RWPE2 (cell line): Measurements from ENCODE around the gene SYT9.

Experiments used
- ATAC-seq: fragments of 200-7000 bp; cut with Tn5 transposase; 3 replicates; pipeline ENCODE4 v1.9.1; 2021; ENCODE audit warnings: low read depth
- DNase-seq: peaks from one replicate; pipeline ENCODE4 v3.0.0-alpha.2; 2020; ENCODE audit warnings: low spot score
- H3K27ac ChIP-seq: fragments of 450-650 bp; 2 replicates; pipeline ENCODE4 v1.5.1; 2017; ENCODE audit warnings: mild to moderate bottlenecking; ENCODE audit not compliant: poor library complexity, severe bottlenecking
- H3K27me3 ChIP-seq: fragments of 250-450 bp; sonication (Bioruptor Pico); 2 replicates; pipeline ENCODE4 v1.5.1; 2021; ENCODE audit warnings: mild to moderate bottlenecking, moderate library complexity; ENCODE audit not compliant: insufficient read depth, poor library complexity, severe bottlenecking
- H3K36me3 ChIP-seq: fragments of 250-450 bp; sonication (Bioruptor Pico); 2 replicates; pipeline ENCODE4 v1.5.1; 2020; ENCODE audit warnings: low read depth, mild to moderate bottlenecking, moderate library complexity
- H3K4me1 ChIP-seq: fragments of 250-450 bp; sonication (Bioruptor Pico); 2 replicates; pipeline ENCODE4 v1.5.1; 2021; ENCODE audit warnings: mild to moderate bottlenecking, moderate library complexity; ENCODE audit not compliant: insufficient read depth, poor library complexity, severe bottlenecking
- H3K4me3 ChIP-seq: fragments of 250-450 bp; sonication (Bioruptor Pico); 2 replicates; pipeline ENCODE4 v1.5.1; 2021; ENCODE audit warnings: mild to moderate bottlenecking, moderate library complexity; ENCODE audit not compliant: severe bottlenecking
- H3K9me3 ChIP-seq: fragments of 250-450 bp; sonication (Bioruptor Pico); 2 replicates; pipeline ENCODE4 v1.5.1; 2021; ENCODE audit warnings: mild to moderate bottlenecking, moderate library complexity; ENCODE audit not compliant: severe bottlenecking
- TF ChIP-seq, protein P1 (sequence below): fragments of 450-650 bp; IDR thresholded peaks from one replicate; pipeline ENCODE4 v1.5.1; 2017; ENCODE audit warnings: mild to moderate bottlenecking, moderate library complexity; ENCODE audit not compliant: poor library complexity, severe bottlenecking

Gene SYT9

DNA sequence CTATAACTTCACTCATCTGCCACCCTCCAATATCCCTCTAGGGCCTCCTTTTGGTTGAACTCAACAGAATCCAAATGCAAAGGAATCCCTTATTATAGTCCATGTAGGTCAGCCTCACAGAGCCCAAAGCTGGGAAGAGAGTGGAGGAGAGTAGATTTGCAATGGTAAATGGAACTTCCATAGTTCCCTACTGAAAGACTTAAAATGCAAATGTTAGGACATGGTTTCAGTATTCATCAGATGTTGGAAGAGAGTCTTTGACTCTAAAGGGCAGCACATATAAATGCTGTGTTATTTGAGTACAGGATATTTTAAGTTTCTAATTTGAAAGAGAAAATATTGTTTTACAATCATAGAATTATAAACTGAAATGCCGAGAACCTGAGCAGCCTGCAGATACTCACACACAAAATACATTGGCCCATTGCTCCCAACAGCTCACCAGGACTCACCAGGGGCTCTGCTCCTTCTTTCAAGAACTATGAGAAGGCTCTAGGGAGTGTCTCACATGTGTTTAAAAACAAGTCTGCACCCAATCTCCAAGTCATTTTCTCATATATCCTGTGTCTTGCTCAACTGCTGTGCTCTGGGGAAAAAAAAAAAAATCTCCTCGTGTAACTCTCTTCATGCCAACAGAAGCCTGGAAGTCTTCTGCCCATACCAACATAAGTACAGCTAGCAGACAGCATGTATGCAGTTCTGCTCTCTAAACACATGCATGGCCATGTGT is 39.6 kb downstream of the SYT9 start:
- no peak overlapping the region for H3K4me3 ChIP-seq
- ATAC-seq (no peak), DNase-seq (no peak)
- no peak overlapping the region for H3K27ac ChIP-seq
- no peaks in the 10 kb centered on the region for H3K4me1 ChIP-seq
- H3K36me3 ChIP-seq: no peaks in the 10 kb centered on the region
- TF ChIP-seq, protein P1, sequence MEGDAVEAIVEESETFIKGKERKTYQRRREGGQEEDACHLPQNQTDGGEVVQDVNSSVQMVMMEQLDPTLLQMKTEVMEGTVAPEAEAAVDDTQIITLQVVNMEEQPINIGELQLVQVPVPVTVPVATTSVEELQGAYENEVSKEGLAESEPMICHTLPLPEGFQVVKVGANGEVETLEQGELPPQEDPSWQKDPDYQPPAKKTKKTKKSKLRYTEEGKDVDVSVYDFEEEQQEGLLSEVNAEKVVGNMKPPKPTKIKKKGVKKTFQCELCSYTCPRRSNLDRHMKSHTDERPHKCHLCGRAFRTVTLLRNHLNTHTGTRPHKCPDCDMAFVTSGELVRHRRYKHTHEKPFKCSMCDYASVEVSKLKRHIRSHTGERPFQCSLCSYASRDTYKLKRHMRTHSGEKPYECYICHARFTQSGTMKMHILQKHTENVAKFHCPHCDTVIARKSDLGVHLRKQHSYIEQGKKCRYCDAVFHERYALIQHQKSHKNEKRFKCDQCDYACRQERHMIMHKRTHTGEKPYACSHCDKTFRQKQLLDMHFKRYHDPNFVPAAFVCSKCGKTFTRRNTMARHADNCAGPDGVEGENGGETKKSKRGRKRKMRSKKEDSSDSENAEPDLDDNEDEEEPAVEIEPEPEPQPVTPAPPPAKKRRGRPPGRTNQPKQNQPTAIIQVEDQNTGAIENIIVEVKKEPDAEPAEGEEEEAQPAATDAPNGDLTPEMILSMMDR: no peak
- no peaks in the 10 kb centered on the region for H3K27me3 ChIP-seq
- H3K9me3 ChIP-seq: no peaks in the 10 kb centered on the region

DNA sequence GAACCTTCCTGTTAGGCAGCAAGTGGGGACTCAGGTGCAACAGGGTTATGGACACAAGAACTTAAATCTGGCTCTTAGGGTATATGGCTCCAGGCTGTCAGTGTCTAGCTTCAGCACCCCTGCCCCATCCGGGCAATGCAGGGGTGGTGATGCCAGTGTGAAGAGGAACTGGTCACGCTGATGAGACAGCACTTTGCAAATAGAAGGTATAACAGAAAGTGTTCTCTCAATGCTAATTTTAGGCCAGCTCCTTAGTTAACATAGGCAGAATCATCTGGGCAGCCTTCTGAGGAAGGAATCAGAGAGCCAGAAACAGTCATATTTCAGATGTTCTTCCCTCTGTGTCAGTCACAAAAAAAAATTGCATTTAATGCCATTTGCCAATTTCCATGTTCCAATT is 41.2 kb downstream of the SYT9 start:
- no peak overlapping the region for H3K4me3 ChIP-seq
- H3K9me3 ChIP-seq: no peaks in the 10 kb centered on the region
- no peak overlapping the region for H3K27ac ChIP-seq
- DNase-seq (no peak), ATAC-seq (no peak)
- H3K36me3 ChIP-seq: no peaks in the 10 kb centered on the region
- H3K4me1 ChIP-seq: no peaks in the 10 kb centered on the region
- TF ChIP-seq, protein P1: no peak
- H3K27me3 ChIP-seq: no peaks in the 10 kb centered on the region

DNA sequence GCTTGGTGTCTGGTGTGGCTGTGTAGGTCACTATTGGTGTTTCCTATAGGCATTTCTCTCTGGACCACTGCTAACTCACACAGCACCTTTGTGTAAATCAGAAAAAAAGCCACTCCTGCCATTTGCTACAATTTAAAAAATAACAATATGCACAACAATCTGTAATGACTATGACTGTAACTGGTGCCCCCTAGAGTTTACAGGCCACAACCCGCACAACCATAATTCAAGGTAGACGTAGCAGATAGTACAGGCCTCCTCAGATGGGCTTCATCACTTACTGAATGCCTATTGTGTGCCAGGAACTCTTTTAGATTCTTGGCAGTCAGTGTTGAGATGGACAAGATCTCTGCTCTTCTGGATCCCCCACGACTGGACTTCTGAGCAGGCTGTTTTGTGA is 47.7 kb downstream of the SYT9 start:
- Histone ChIP-seq H3K27ac (no peak overlapping the region), H3K27me3 (no peaks in the 10 kb centered on the region), H3K9me3 (no peaks in the 10 kb centered on the region), H3K36me3 (no peaks in the 10 kb centered on the region), H3K4me3 (no peak overlapping the region), H3K4me1 (no peaks in the 10 kb centered on the region)
- TF ChIP-seq, protein P1: no peak
- no peak for ATAC-seq
- DNase-seq: no peak

DNA sequence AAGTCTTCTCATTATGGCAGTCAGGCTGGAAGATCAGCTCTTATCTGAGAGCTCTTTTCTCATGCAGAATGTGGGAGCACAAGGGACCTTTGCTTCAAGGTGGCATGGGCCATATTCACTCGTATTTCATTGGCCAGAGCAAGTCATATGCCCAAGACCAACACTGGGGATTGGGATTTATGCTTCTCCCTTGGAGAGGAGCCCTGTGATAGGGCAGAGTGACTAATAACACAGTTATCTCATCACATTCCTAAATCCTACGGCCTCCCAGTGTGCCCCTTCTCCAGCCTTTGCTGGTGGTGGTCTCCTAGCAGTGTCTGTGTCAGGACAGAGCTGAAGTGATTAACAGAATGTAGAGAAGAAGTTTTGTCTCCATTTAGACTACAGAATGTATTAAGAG is 48.6 kb downstream of the SYT9 start:
- Histone ChIP-seq H3K27me3 (no peaks in the 10 kb centered on the region), H3K27ac (no peak overlapping the region), H3K36me3 (no peaks in the 10 kb centered on the region), H3K4me3 (no peak overlapping the region), H3K9me3 (no peaks in the 10 kb centered on the region), H3K4me1 (no peaks in the 10 kb centered on the region)
- TF ChIP-seq, protein P1: no peak
- no peak for DNase-seq
- 0 out of 3 replicates have a peak, but pooled peaks have one; percentile 40 for ATAC-seq

DNA sequence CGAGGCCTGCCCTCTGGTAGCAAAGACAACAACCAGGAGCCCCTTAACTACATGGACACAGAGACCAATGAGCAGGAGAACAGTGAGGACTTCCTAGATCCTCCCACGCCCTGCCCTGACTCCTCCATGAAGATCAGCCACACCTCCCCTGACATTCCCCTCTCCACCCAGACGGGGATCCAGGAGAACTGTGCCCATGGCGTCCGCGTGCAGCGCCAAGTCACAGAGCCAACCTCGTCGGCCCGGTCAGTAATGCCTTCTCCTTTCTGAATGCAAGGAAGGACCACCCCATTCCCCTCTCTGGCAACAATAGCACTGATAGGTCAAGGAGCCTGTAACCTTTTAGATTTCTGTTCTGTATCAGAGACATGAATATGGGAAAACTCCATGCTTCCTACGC is 51.4 kb downstream of the SYT9 start:
- Histone ChIP-seq H3K36me3 (no peaks in the 10 kb centered on the region), H3K4me3 (no peak overlapping the region), H3K27me3 (no peaks in the 10 kb centered on the region), H3K4me1 (no peaks in the 10 kb centered on the region), H3K9me3 (no peaks in the 10 kb centered on the region), H3K27ac (no peak overlapping the region)
- DNase-seq (no peak), ATAC-seq (no peak)
- TF ChIP-seq, protein P1: no peak
